ENCODE data around the gene SLC25A24.
"Not testable (repeated sequence)": the region's sequence is repeated elsewhere in the genome, so short reads cannot be mapped to it uniquely, and the experiment has no call there.

The SLC25A24 gene

DNA sequence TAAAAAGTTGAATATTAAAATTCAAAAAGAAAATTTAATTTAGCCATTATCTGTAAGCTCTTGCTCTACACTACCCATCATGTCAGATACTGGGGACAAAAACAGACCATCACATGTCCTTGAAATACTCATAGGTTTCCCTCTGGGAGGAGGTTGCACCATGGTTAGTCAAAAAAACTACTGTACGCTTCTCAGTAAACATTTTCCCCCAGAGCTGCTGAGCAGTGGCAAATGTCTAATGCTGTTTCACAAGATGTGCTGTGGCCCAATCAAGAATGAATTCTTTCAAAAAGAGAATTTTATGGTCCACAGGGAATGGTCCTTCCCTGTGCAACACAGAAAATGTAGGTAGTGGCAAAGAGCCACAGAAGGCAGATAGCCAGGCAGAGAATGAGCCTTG lies 6.1 kb downstream of the SLC25A24 start:
- no peak for DNase-seq (ENCODE audit: low read depth)

DNA sequence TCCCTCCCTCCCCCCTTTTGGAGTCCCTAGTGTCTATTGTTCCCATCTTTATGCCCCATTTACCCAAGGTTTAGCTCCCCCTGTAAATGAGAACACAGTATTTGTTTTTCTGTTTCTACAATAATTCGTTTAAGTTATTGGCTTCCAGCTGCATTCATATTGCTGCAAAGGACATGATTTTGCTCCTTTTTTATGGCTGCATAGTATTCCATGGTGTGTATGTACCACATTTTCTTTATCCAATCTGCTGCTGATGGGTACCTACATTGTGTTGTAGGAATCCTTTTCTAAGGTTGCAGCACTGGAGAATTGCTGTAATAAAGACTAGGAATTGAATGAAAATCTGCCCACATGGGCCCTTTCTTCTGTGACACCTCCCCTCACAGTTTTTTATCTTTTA lies 6.8 kb downstream of the SLC25A24 start:
- DNase-seq (ENCODE audit: low read depth), result no peak

DNA sequence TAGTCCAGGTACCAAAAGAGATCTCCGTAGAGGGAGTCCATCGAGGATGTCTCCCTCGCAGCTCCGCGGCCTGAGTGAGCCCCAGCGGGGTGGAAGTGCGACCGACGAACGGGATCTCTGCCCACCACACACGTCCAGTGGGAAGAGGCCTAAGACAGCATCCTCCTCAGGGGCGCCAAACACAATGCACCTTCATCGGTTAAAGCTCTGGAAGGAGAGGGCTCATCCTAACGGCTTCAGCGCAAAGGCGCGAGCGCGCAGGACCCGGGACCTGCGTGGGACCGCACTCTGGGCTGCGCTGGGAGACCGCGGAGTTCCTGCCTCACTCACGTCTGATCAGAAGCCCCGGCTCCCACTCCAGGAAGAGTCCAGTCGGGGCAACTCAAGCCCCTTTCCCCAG lies 7.6 kb downstream of the SLC25A24 start:
- DNase-seq (ENCODE audit: low read depth), result no peak

DNA sequence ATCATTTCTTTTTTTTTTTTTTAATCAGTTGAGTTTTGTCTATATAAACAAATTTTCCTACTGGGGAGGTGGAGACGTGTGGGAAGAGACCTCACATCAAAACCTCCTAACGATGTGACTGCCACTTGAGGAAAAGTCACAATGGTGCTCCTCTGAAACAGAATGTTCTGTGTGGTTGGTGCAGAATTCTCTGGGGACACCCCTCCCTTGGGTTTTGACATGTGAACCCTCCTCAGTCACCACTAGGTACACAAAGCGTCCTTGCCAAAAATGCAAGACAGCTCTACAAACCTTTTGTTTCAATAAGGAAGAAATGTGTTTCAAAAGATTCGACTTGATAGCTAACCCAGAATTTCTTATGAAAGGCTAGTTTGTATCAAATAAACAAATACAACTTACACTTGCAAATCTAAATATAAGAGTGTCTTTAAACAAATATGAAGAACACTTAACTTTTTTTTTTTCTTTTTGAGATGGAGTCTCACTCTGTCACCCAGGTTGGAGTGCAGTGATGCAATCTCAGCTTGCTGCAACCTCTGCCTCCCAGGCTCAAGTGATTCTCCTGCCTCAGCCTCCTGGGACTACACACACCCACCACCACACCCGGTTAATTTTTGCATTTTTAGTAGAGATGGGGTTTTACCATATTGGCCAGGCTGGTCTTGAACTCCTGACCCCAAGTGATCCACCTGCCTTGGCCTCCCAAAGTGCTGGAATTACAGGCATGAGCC lies 9.3 kb downstream of the SLC25A24 start:
- DNase-seq (ENCODE audit: low read depth), result no peak

DNA sequence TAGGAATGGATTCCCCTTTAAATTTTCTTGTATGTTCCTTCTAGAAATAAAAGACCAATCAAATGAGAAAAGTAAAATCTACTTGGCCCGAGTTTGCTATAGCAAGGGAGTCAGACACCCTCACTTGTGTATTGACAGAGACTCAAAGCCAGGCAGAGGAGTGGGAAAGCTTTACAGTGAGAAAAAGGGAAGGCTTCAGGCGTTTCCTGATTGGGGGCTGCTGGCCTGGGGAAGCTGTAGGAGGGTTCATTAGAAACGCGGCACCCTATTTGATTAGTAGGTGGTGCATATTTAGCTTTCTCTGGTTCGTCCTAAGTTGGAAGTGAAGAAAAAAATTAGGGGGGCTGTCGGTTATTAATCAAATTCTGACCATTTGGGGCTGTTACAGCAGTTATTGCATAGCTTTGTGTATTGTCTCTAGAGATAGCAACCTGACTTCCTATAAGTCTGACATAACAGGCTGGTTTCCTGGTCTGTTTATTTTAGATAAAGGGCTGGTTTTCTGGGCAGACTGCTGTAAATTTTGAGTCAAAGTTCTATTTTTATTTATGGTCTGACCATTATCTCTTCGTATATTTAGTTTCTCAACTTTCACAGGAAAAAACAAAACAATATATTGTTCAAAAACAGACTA lies 10.0 kb downstream of the SLC25A24 start:
- DNase-seq (ENCODE audit: low read depth), result no peak

DNA sequence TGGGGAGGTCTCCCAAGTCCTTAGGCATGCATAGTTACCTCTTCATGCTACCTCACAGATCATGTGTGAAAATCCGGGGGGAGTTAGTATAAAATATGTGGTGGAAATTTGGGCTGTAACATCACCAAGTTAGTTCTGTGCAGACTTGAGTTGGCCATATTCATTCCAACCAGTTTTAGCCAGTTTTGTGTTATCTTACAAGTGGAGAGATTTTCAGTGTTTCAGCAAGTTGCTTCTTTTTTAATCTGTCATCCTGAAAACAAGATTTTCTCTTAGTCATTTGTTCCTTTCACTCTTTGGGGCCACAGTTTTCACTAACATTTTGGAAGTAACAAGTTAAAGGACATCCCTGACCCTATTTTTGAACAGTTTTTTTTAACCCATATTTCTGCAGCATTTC lies 11.3 kb downstream of the SLC25A24 start:
- no peak for DNase-seq (ENCODE audit: low read depth)

DNA sequence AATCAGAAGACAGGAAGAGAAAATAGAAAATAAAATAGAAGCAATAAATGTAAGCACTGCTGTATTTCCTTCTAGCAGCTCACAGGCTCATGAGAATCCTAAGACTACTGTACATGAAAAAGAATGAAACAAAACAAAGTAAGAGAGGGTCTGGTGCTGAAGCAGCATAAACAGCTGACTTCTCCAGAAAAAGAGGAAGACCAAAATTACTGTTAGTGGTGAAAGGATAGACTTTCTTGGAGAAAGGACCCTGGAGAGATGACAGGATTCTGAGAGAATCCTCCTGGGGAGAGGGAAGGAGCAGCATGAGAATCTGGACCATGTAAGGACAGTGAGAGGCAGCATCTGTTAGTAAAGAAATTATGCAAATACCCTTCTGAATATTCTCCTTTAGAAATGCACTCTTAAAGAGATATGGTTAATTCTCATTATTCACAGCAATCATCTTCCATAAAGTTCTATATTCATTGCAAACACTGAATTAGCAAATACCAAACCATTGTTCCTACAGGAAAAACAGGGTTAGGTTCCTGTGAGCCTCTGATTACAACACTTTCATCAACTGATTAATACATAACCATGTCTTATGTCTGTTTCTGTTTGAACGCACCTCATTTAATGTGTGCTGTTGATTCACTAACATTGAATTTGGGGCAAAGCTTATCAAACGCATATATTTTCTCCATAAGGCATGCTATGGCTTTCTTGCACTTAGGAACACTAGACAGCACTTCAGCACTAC lies 17.0 kb downstream of the SLC25A24 start:
- DNase-seq (ENCODE audit: low read depth), result no peak

DNA sequence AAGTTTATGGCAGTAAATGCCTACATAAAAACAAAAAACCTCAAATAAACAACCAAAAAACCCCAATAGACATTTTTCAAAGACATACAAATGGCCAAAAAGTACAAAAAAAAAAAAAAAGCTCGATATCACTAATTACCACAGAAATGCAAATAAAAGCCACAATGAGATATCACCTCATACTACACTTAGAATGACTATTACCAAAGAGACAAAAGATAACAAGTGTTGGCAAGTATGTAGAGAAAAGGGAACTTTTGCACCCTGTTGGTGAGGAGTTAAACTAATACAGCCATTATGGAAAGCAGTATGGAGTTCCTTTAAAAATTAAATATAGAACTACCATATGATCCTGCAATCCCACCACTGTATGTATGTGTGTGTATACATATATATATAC lies 21.1 kb downstream of the SLC25A24 start:
- no peak for DNase-seq (ENCODE audit: low read depth)

DNA sequence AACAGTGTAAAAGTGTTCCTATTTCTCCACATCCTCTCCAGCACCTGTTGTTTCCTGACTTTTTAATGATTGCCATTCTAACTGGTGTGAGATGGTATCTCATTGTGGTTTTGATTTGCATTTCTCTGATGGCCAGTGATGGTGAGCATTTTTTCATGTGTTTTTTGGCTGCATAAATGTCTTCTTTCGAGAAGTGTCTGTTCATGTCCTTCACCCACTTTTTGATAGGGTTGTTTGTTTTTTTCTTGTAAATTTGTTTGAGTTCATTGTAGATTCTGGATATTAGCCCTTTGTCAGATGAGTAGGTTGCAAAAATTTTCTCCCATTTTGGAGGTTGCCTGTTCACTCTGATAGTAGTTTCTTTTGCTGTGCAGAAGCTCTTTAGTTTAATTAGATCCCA lies 37.7 kb downstream of the SLC25A24 start:
- DNase-seq (ENCODE audit: low read depth), result not testable (repeated sequence)

DNA sequence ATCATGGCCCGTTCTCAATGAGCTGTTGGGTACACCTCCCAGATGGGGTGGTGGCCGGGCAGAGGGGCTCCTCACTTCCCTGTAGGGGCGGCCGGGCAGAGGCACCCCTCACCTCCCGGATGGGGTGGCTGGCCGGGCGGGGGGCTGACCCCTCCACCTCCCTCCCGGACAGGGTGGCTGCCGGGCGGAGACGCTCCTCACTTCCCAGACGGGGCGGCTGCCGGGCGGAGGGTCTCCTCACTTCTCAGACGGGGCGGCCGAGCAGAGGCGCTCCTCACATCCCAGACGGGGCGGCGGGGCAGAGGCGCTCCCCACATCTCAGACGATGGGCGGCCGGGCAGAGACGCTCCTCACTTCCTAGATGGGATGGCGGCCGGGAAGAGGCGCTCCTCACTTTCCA lies 40.2 kb downstream of the SLC25A24 start:
- not testable (repeated sequence) for DNase-seq (ENCODE audit: low read depth)

DNA sequence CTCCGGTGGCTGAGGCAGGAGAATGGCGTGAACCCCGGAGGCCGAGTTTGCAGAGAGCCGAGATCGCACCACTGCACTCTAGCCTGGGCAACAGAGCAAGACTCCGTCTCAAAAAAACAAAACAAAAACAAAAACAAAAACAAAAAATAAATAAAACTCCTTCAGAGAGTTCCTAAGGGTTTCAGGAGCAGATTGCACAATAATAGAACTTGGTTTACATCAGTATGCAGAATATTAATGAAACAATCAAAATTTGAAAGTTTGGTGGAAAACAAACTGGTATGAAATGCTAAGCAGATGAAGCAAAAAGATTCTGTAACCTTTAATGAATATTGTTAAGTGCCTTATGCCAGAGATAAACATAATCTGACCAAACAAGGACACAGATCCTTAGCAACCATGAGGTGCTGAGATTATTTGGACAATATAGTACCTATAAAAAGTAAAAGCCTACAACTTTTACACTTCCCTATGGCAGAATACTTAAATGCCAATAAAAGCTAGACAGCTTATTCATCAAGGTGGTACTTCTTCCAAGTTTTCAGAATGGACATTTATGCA lies 41.2 kb downstream of the SLC25A24 start:
- no peak for DNase-seq (ENCODE audit: low read depth)

DNA sequence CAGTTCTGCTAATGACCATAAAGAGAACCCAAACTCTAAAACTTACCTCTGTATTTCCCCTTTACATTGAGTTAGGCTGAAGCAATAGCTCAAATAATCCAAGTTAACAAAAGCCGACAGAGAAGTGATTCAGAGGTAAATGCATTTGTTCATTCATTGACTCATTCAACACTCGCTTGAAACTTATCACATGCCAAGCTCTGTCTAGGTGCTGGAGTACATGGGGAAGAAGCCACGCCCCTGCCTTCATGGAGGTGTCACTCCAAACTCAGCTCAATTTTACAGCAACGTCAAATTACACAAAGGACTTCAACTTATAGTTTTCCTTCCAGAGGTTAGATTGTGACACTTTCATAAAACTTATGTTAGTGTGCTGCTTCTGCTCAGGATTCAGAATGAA lies 45.8 kb downstream of the SLC25A24 start:
- no peak for DNase-seq (ENCODE audit: low read depth)

DNA sequence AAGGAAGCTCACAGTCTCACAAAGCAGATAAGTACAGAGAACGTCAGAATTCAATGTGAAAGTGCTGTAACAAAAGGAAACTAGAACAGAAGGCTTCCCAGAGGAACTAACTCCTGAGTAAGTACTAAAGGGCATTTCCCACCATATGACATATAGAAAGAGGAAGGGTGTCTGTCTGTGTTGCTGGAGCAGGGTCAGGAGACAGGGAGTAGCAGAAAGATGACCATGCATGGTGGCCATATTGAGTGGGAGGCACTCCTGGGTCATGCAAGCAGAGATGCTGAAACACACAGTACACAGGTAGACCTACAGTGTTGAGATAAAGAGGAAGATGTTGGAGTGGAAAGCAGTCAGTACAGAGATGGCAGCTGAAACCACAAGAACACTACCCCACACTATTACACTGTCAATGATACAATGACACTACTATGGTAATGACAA lies 47.3 kb downstream of the SLC25A24 start:
- DNase-seq (ENCODE audit: low read depth), result no peak

DNA sequence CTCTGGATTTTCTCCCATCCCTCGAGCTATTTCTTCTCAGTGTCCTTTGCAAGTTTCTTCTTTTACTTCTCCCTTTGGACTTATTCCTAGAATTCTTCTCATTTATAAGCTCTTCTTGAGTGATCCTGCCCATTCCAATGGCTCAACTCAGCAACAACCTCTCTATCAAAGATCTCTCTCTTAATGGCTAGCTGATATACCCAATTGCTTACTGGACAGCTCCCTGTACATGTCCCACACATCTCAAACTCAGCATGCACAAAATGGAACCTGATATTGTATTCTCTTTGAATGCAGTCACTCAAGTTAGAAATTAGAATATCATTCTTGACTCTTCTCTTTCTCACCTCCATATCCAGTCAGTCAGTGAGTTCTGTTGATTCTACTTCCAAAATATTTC lies 48.6 kb downstream of the SLC25A24 start:
- no peak for DNase-seq (ENCODE audit: low read depth)

DNA sequence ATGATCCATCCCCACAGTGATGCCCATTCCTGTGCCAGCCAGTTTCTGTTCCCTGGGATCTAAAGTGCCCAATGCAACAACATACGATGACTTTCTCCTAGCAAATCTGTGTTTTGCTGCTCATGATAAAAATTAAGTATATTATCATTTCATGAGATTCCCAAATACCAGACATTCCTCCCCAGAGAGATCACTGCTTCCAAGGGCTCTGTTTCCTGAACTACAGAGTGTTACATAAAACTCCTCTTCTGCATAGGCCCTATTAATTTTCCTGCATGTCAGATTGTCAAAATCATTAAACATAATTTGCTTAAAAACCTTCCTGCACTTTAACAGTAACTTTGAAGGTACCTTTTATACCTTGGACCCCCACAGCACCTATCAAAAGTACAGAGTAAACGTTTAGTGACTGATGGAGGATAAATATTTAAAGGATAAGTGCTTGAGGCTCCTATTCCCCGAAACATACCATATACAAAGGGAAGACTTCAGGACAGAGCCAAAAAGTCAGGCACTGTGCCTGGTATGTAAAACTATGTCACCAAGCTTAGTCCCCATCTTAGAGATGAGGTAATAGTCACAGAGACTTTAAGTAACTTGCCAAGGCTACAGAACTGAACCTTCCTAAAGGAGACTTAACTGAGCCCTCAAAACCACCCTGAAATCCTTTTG lies 50.2 kb downstream of the SLC25A24 start:
- DNase-seq (ENCODE audit: low read depth), result peak; percentile 15

DNA sequence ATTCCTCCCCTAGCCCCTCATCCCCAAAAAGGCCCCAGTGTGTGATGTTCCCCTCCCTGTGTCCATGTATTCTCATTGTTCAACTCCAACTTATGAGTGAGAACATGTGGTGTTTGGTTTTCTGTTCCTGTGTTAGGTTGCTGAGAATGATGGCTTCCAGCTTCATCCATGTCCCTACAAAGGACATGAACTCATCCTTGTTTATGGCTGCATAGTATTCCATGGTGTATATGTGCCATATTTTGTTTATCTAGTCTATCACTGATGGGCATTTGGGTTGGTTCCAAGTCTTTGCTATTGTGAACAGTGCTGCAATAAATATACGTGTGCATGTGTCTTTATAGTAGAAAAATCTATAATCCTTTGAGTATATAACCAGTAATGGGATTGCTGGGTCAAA lies 55.6 kb downstream of the SLC25A24 start:
- not testable (repeated sequence) for DNase-seq (ENCODE audit: low read depth)

DNA sequence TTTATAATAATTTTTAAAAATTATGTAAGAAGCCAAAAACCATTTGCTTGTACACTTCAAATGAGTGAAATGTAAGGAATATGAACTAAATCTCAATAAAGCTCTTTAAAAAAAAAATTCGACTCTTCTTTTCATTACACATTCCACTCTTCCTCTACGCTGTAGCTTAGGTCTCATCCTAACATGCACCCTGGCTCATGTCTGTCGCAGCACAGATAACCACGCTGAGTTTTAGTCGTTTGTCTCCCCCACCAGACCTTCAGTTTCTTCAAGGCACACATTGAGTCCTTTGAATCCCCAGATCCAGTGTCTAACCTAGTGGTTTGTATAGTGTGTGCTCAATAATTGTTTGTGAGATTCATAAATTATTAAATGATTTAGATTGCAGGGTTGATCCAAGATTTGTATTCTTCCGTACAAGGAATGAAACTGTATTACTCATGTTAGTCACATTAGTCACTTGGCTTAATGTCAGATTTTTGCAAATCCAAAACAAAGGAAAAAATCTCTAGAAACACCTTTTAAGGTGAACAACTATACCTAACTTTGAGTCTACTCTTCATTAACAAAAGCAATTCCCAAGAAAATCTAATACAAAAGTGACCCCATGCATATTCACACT lies 57.3 kb downstream of the SLC25A24 start:
- DNase-seq (ENCODE audit: low read depth), result no peak

DNA sequence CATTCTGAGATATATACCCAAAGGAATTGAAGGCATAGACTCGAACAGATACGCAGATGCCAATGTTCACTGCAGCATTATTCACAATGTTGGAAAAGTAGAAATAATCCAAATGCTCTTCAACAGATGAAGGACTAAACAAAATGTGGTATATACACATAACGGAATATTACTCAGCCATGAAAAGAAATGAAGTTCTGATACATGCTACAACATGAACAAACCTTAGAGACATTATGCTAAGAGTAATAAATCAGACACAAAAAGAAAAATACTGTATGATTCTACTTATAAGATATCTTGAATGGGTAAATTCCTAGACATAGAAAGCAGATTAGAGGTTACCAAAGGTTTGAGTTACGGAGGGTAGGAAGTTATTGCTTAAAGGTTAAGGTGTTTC lies 57.9 kb downstream of the SLC25A24 start:
- DNase-seq (ENCODE audit: low read depth), result no peak

DNA sequence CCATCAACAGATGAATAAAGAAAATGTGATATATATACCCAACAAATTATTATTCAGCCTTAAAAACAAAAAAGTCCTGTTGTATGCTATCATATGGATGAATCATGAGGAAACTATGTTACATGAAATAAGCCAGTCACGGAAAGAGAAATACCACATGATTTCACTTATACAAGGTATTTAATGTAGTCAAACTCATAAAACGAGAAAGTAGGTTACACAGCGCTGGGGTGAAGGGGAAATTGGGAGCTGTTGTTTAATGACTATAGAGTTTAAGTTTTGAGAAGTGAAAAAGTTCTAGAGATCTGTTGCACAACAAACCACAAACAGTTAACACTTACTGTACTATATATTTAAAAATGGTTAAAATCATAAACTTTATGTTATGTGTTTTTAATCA lies 58.5 kb downstream of the SLC25A24 start:
- no peak for DNase-seq (ENCODE audit: low read depth)

DNA sequence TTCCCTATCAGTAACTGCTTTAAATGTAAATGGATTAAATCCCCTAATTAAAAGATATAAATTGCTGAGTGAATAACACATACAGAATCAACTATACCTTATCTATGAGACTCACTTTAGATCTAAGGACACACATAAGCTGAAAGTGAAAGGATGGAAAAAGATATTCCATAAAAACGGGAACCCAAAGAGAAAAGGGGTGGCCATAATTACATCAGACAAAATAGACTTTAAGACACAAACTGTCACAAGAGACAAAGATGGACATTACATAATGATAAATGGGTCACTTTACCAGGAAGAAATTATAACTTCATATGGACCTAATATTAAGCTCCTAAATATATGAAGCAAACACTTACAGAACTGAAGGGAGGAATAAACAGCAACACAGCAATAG lies 59.2 kb downstream of the SLC25A24 start:
- DNase-seq (ENCODE audit: low read depth), result no peak

DNA sequence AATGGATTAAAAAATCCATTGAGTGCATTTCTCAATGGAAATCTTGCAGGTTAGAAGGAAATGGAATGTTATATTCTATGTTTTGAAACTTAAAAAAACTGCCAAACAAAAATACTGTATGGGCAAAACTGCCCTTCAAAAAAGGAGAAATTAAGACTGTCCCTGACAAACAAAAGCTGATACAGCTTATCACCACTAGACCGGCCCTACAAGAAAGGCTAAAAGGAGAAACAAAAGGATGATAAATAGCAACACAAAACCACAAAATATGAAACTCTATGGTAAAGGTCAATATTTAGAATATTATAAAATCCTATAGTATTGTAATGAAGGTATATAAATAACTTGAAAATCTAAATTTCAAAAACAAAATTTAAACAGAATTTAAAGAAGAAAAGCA lies 60.0 kb downstream of the SLC25A24 start:
- no peak for DNase-seq (ENCODE audit: low read depth)

DNA sequence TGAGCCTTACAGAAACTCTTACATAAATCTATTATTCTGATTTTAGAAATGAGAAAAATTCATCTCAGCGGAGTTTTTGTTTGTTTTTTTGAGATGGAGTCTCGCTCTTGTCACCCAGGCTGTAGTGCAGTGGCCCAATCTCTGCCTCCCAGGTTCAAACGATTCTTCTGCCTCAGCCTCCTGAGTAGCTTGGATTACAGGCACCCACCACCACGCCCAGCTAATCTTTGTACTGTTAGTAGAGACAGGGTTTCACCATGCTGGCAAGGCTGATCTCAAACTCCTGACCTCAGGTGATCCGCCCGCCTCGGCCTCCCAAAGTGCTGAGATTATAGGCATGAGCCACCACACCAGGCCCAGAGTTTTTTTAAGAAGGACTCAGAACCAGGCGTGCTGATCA lies 60.6 kb downstream of the SLC25A24 start:
- not testable (repeated sequence) for DNase-seq (ENCODE audit: low read depth)

Measured in GM04503 (cell line).